Mammary epithelial cell (primary cell): ENCODE results near the gene JAG2.

Source experiments
- CTCF ChIP-seq, 2 donors: IDR thresholded peaks in 1 of 2; conservative IDR thresholded peaks in 1 of 2; 2 replicates each; pipeline ENCODE4 v1.5.1; 2011 to 2012; ENCODE audit warnings: inconsistent platforms in 2 of 2, low read length in 2 of 2, mild to moderate bottlenecking in 2 of 2, control low read depth in 1 of 2, low read depth in 1 of 2; ENCODE audit not compliant: insufficient read depth in 1 of 2; ENCODE audit errors: extremely low read depth in 1 of 2
- EZH2 ChIP-seq: IDR thresholded peaks from 2 replicates; pipeline ENCODE4 v1.6.1; 2012; ENCODE audit warnings: low read length, inconsistent platforms, borderline replicate concordance

- no peak for TF ChIP-seq CTCF (conservative IDR thresholded peaks at IDR 0.05 in 1 of 2, IDR thresholded peaks at IDR 0.05 in 1 of 2; ENCODE audit: extremely low read depth in 1 of 2, insufficient read depth in 1 of 2, low read depth in 1 of 2, low read length in 2 of 2)
- no peak for TF ChIP-seq EZH2
Measured at GRCh38 chr14:105173901-105174894, 5.6 kb upstream of the JAG2 start.
